GM13976 (cell line): ENCODE measurements around the gene SPATA21.
A peak's percentile ranks its signal among the peaks of the same experiment; 100 is the strongest.
"Not testable (repeated sequence)": the region's sequence is repeated elsewhere in the genome, so short reads cannot be mapped to it uniquely, and the experiment has no call there.

Source experiments
- DNase-seq: peaks from one replicate; pipeline ENCODE4 v3.0.0; 2012; ENCODE audit warnings: low spot score
- CTCF ChIP-seq: IDR thresholded peaks from 2 replicates; pipeline ENCODE4 v1.5.1; 2012; ENCODE audit warnings: borderline replicate concordance, mild to moderate bottlenecking; ENCODE audit not compliant: insufficient read depth; ENCODE audit errors: extremely low read depth, missing control alignments, control extremely low read depth
- in situ Hi-C: fragments of 300-500 bp; cut with MboI; formaldehyde crosslinking; loops from one replicate; pipeline ENCODE4 v1.12.0; 2022; ENCODE audit warnings: low sequenced_read_pairs, mixed read lengths, inconsistent platforms; ENCODE audit not compliant: unreplicated experiment

The SPATA21 gene

GRCh38 chr1:16366722-16367257 lies 70.4 kb downstream of the SPATA21 start, which contains the start of gene SZRD1:
SZRD1 (plus strand) TSS chr1:16367242; CDS start chr1:16367258, 16 bp downstream.
- TF ChIP-seq CTCF = no peak
- in situ Hi-C loops = loop anchor here (25.0 kb wide), 1 partner anchor 279 kb away; no protein-coding TSS in a partner anchor
- peak; percentile 91 for DNase-seq

GRCh38 chr1:16365146-16365498 lies 72.1 kb downstream of the SPATA21 start:
- DNase-seq = not testable (repeated sequence)
- in situ Hi-C loops = loop anchor here (25.0 kb wide), 1 partner anchor 278 kb away; no protein-coding TSS in a partner anchor

- no peak for TF ChIP-seq CTCF
- in situ Hi-C loops = loop anchor here (10.0 to 25.0 kb wide), 2 partner anchors 62 to 270 kb away; no protein-coding TSS in a partner anchor
- DNase-seq = no peak
Observed at GRCh38 chr1:16356867-16357266, 80.4 kb downstream of the SPATA21 start.

GRCh38 chr1:16354619-16355018 lies 82.6 kb downstream of the SPATA21 start:
- DNase-seq = no peak
- TF ChIP-seq CTCF = no peak
- in situ Hi-C loops = loop anchor here (10.0 to 25.0 kb wide), 2 partner anchors 60 to 267 kb away; no protein-coding TSS in a partner anchor

- DNase-seq = no peak
- in situ Hi-C loops = loop anchor here (10.0 to 25.0 kb wide), 2 partner anchors 58 to 266 kb away; no protein-coding TSS in a partner anchor
- no peak for TF ChIP-seq CTCF
Observed at GRCh38 chr1:16352842-16353535, 84.2 kb downstream of the SPATA21 start.

GRCh38 chr1:16351994-16352841 lies 85.0 kb downstream of the SPATA21 start, which contains the start of gene FBXO42:
FBXO42 (minus strand) TSS chr1:16352480; CDS start chr1:16315418, 37,062 bp downstream.
- peak; percentile 95 for DNase-seq
- in situ Hi-C loops = loop anchor here (10.0 to 25.0 kb wide), 2 partner anchors 57 to 265 kb away; no protein-coding TSS in a partner anchor
- peak; percentile 85 for TF ChIP-seq CTCF
